ENCODE data around the gene FCRL4. TPM values are rescaled to one million over a fixed set of nuclear protein-coding genes. Genes with fewer than 3 reads are reported as not detected.

Gene FCRL4
- total RNA-seq (2012; rRNA removed) = not detected in 2 replicates
- polyA plus RNA-seq (2012; rRNA removed) = not detected in 2 replicates
- polyA plus RNA-seq (2012; cell fraction: cytosol; rRNA removed) = not detected in 2 replicates
- not detected in 2 replicates for polyA plus RNA-seq (2012; cell fraction: nucleus; rRNA removed; ENCODE audit: low replicate concordance)
- not detected for Bru-seq, nascent RNA
- BruChase-seq, experiment 1, labeled RNA remaining after a 6-hour chase = not detected
- BruChase-seq, experiment 2, labeled RNA remaining after a 2-hour chase = not detected
- long read RNA-seq = 0 reads

DNA sequence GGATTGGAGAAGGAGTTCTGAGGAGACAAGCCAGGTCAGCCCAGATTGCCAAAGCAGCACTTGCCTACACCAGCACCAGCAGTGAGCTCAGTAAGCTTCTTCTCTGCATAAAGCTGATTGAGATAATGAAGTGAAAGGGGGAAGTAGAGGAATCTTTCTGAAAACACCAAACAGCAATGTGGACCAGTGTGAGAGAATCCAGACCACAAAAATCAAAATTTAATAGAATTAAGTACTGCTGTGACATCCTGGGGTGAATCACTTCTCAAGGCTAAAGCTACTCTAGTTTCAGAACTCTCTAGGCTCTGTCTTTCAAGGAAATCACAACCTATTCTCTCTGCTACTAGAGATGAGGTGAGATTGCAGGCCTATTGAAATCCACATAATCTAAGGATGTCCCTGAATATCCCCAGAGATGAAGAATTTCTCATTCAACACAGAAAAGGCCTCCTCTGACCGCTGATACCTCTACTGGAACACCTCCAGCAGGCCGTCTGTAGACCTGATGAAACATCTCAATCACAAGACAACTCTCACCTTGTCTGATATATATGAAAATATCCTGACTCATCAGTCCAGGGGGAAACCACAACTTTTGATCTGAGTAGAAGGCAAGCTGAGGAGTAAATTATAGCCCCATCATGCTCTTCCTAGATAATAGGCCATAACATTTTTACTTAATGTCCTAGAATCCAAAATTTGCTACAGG lies at the start of gene FCRL4:
TSS of gene FCRL4 (minus strand) at position 127 of the 709 bp plus-strand sequence. CDS start 141 bp downstream, outside the sequence.
- no CpG with 5 or more reads among the region's 2 CpGs for WGBS, 2 experiments (ENCODE audit: extremely low coverage in 2 of 2, insufficient read length in 1 of 2)
- no peak within 1 kb of the TSS for H3K56ac ChIP-seq (ENCODE audit: extremely low read depth, insufficient read depth, low read length)
- H4K5ac ChIP-seq (ENCODE audit: low read depth, low read length) = no peak within 1 kb of the TSS
- dilution Hi-C loops (cut with HindIII; ENCODE audit: low sequenced_read_pairs, unreplicated experiment) = no loop called here
- no peaks in the 10 kb centered on the region for H3K9me3 ChIP-seq (ENCODE audit: control insufficient read depth, insufficient read depth, low read length)
- no peak within 1 kb of the TSS for H2AK5ac ChIP-seq (ENCODE audit: low read depth, low read length)
- H2BK120ac ChIP-seq (ENCODE audit: low read depth, low read length) = no peak within 1 kb of the TSS
- BruUV-seq (replicated peaks) = no TSS peak
- H3K18ac ChIP-seq (ENCODE audit: low read depth, low read length) = no peak within 1 kb of the TSS
- intact Hi-C loops (cut with micrococcal nuclease) = no loop called here
- no peak within 1 kb of the TSS for H2BK20ac ChIP-seq (ENCODE audit: low read depth, low read length)
- H3K79me1 ChIP-seq (ENCODE audit: low read depth in 1 of 2, low read length in 2 of 2) = no peaks in the 10 kb centered on the region
- in situ Hi-C loops (cut with MboI; ENCODE audit: low sequenced_read_pairs) = no loop called here
- ChIA-PET CTCF (no interaction called here), POLR2A (ENCODE audit: unreplicated experiment) (no interaction called here)
- DNase-seq (no peak), ATAC-seq (ENCODE audit: low read depth) (no peak)
- TF ChIP-seq RCOR1 (IDR thresholded peaks at IDR 0.05; ENCODE audit: insufficient replicate concordance, low read length) (no peak), RFX5 (IDR thresholded peaks at IDR 0.05; ENCODE audit: low read depth, low read length) (no peak), POLR2A (IDR thresholded peaks at IDR 0.05; ENCODE audit: low read depth, low read length) (no peak), FOS (IDR thresholded peaks at IDR 0.05; ENCODE audit: low read depth, low read length) (no peak), NFE2L2 (IDR thresholded peaks at IDR 0.05; ENCODE audit: low read depth, low read length) (no peak), CEBPB (IDR thresholded peaks at IDR 0.05; ENCODE audit: low read depth, low read length) (no peak), SMC3 (IDR thresholded peaks at IDR 0.05; ENCODE audit: low read depth, low read length) (no peak), CHD1 (IDR thresholded peaks at IDR 0.05; ENCODE audit: low read depth, low read length) (no peak), MAFK (IDR thresholded peaks at IDR 0.05; ENCODE audit: low read depth, low read length) (no peak), MXI1 (IDR thresholded peaks at IDR 0.05; ENCODE audit: borderline replicate concordance, low read depth, low read length) (no peak), ELK1 (IDR thresholded peaks at IDR 0.05; ENCODE audit: borderline replicate concordance, low read depth, low read length) (no peak), USF2 (IDR thresholded peaks at IDR 0.05; ENCODE audit: low read depth, low read length) (no peak), MAZ (IDR thresholded peaks at IDR 0.05; ENCODE audit: borderline replicate concordance, low read depth, low read length) (no peak), RAD21 (IDR thresholded peaks at IDR 0.05; ENCODE audit: low read length) (no peak)
- TF ChIP-seq, protein P1, sequence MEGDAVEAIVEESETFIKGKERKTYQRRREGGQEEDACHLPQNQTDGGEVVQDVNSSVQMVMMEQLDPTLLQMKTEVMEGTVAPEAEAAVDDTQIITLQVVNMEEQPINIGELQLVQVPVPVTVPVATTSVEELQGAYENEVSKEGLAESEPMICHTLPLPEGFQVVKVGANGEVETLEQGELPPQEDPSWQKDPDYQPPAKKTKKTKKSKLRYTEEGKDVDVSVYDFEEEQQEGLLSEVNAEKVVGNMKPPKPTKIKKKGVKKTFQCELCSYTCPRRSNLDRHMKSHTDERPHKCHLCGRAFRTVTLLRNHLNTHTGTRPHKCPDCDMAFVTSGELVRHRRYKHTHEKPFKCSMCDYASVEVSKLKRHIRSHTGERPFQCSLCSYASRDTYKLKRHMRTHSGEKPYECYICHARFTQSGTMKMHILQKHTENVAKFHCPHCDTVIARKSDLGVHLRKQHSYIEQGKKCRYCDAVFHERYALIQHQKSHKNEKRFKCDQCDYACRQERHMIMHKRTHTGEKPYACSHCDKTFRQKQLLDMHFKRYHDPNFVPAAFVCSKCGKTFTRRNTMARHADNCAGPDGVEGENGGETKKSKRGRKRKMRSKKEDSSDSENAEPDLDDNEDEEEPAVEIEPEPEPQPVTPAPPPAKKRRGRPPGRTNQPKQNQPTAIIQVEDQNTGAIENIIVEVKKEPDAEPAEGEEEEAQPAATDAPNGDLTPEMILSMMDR (conservative IDR thresholded peaks at IDR 0.05; ENCODE audit: low read depth, low read length) = no peak
- H3K4ac ChIP-seq (ENCODE audit: low read depth, low read length) = no peak within 1 kb of the TSS
- no peak within 1 kb of the TSS for H2AFZ ChIP-seq (replicated peaks; ENCODE audit: low read length, poor library complexity)
- no peak within 1 kb of the TSS for H4K8ac ChIP-seq (ENCODE audit: low read depth in 2 of 2, low read length in 2 of 2)
- no peaks in the 10 kb centered on the region for H3K4me1 ChIP-seq (ENCODE audit: control insufficient read depth, insufficient read depth, low read length)
- H3K27ac ChIP-seq (ENCODE audit: insufficient read depth, low read length) = no peak within 1 kb of the TSS
- no peak within 1 kb of the TSS for H2AK9ac ChIP-seq (replicated peaks; ENCODE audit: low read depth, low read length, poor library complexity)
- H3K23ac ChIP-seq (ENCODE audit: low read depth, low read length) = no peak within 1 kb of the TSS
- no peaks in the 10 kb centered on the region for H3K27me3 ChIP-seq (ENCODE audit: control insufficient read depth, insufficient read depth, low read length)
- no peak within 1 kb of the TSS for H3K4me3 ChIP-seq (ENCODE audit: insufficient read depth, low read depth, low read length)
- H3K9ac ChIP-seq (ENCODE audit: low read depth, low read length) = no peak within 1 kb of the TSS
- no peak within 1 kb of the TSS for H2BK5ac ChIP-seq (ENCODE audit: low read depth, low read length, poor library complexity, severe bottlenecking)
- no peaks in the 10 kb centered on the region for H4K20me1 ChIP-seq (ENCODE audit: insufficient read depth, low read length)
- H4K91ac ChIP-seq (ENCODE audit: insufficient read depth, low read depth, low read length) = no peak within 1 kb of the TSS
- no peak within 1 kb of the TSS for H3K4me2 ChIP-seq (ENCODE audit: low read depth, low read length)
- H3K36me3 ChIP-seq (ENCODE audit: control insufficient read depth, insufficient read depth, low read length) = no peaks in the 10 kb centered on the region
- no peaks in the 10 kb centered on the region for H3K9me1 ChIP-seq (ENCODE audit: insufficient read depth, low read length)
- H3K14ac ChIP-seq (replicated peaks; ENCODE audit: low read depth, low read length) = no peak within 1 kb of the TSS
- no peak within 1 kb of the TSS for H2BK15ac ChIP-seq (ENCODE audit: low read depth, low read length)

All from IMR-90 (cell line).